MM.1S (cell line): Measurements from ENCODE around the gene LTBP1.

Experiments
- DNase-seq: peaks from one replicate; pipeline ENCODE4 v3.0.0-alpha.2; 2015
- H2AFZ ChIP-seq: fragments of 300-600 bp; sonication (generic); 2 replicates; pipeline ENCODE4 v1.6.0; 2016; ENCODE audit warnings: antibody characterized with exemption, low read length
- H3F3A ChIP-seq: fragments of 300-600 bp; sonication (generic); 2 replicates; pipeline ENCODE4 v1.6.1; 2016; ENCODE audit warnings: mild to moderate bottlenecking, antibody characterized with exemption, low read length, moderate library complexity, mixed read lengths; ENCODE audit not compliant: insufficient read depth
- H3K27ac ChIP-seq: fragments of 300-600 bp; sonication (generic); 2 replicates; pipeline ENCODE4 v1.5.1; 2016; ENCODE audit warnings: mild to moderate bottlenecking, low read length
- H3K27me3 ChIP-seq: fragments of 300-600 bp; sonication (generic); replicated peaks from 2 replicates; pipeline ENCODE4 v1.6.0; 2016; ENCODE audit warnings: low read length; ENCODE audit not compliant: insufficient read depth
- H3K36me3 ChIP-seq: fragments of 300-600 bp; sonication (generic); replicated peaks from 2 replicates; pipeline ENCODE4 v1.6.1; 2016; ENCODE audit warnings: mild to moderate bottlenecking, low read length, mixed read lengths; ENCODE audit not compliant: insufficient read depth
- H3K4me1 ChIP-seq: fragments of 300-600 bp; sonication (generic); 2 replicates; pipeline ENCODE4 v1.6.1; 2016; ENCODE audit warnings: low read length, mixed read lengths
- H3K4me2 ChIP-seq: fragments of 300-600 bp; sonication (generic); 2 replicates; pipeline ENCODE4 v1.6.0; 2016; ENCODE audit warnings: low read depth, low read length
- H3K4me3 ChIP-seq: fragments of 300-600 bp; sonication (generic); 2 replicates; pipeline ENCODE4 v1.5.1; 2016; ENCODE audit warnings: low read length, mixed read lengths
- H3K79me2 ChIP-seq: fragments of 300-600 bp; sonication (generic); 2 replicates; pipeline ENCODE4 v1.6.1; 2016; ENCODE audit warnings: mixed run types, low read length, mixed read lengths
- H3K9ac ChIP-seq: fragments of 300-600 bp; sonication (generic); 2 replicates; pipeline ENCODE4 v1.6.1; 2016; ENCODE audit warnings: low read length, mixed read lengths
- H3K9me2 ChIP-seq: fragments of 300-600 bp; sonication (generic); replicated peaks from 2 replicates; pipeline ENCODE4 v1.6.1; 2016; ENCODE audit warnings: mild to moderate bottlenecking, low read length, mixed read lengths; ENCODE audit not compliant: insufficient read depth
- H3K9me3 ChIP-seq: fragments of 300-600 bp; sonication (generic); replicated peaks from 2 replicates; pipeline ENCODE4 v1.6.1; 2016; ENCODE audit warnings: mild to moderate bottlenecking, low read length, mixed read lengths; ENCODE audit not compliant: insufficient read depth
- H4K20me1 ChIP-seq: fragments of 300-600 bp; sonication (generic); 2 replicates; pipeline ENCODE4 v1.6.1; 2016; ENCODE audit warnings: mild to moderate bottlenecking, low read length, moderate library complexity, mixed read lengths; ENCODE audit not compliant: insufficient read depth
- CTCF ChIP-seq: fragments of 300-600 bp; sonication (generic); IDR thresholded peaks from 2 replicates; pipeline ENCODE4 v1.5.1; 2016; ENCODE audit warnings: antibody characterized with exemption, low read length, mixed read lengths
- EZH2 ChIP-seq: fragments of 300-600 bp; sonication (generic); optimal IDR thresholded peaks from 2 replicates; pipeline ENCODE3; 2017; ENCODE audit warnings: low read depth, mild to moderate bottlenecking, antibody characterized with exemption, low read length, mixed read lengths
- EZH2phosphoT487 ChIP-seq: fragments of 300-600 bp; sonication (generic); IDR thresholded peaks from 2 replicates; pipeline ENCODE4 v1.6.1; 2018; ENCODE audit warnings: antibody characterized with exemption, low read length

Gene LTBP1

GRCh38 chr2:33432871-33433270 is 486.1 kb downstream of the LTBP1 start:
- H3K27me3 ChIP-seq: no peaks in the 10 kb centered on the region
- no peaks in the 10 kb centered on the region for H3K79me2 ChIP-seq
- no peaks in the 10 kb centered on the region for H3K4me1 ChIP-seq
- H3K4me3 ChIP-seq: no peak overlapping the region
- H4K20me1 ChIP-seq: no peaks in the 10 kb centered on the region
- no peaks in the 10 kb centered on the region for H3F3A ChIP-seq
- H3K9me2 ChIP-seq: no peaks in the 10 kb centered on the region
- no peak for TF ChIP-seq CTCF
- TF ChIP-seq EZH2: no peak
- no peak for TF ChIP-seq EZH2phosphoT487
- no peak overlapping the region for H3K9ac ChIP-seq
- DNase-seq: no peak
- H3K9me3 ChIP-seq: no peaks in the 10 kb centered on the region
- no peak overlapping the region for H3K27ac ChIP-seq
- no peaks in the 10 kb centered on the region for H3K36me3 ChIP-seq
- H2AFZ ChIP-seq: no peak overlapping the region
- H3K4me2 ChIP-seq: no peak overlapping the region

- no peaks in the 10 kb centered on the region for H4K20me1 ChIP-seq
- no peaks in the 10 kb centered on the region for H3F3A ChIP-seq
- H3K4me1 ChIP-seq: no peaks in the 10 kb centered on the region
- H2AFZ ChIP-seq: no peak overlapping the region
- H3K27me3 ChIP-seq: no peaks in the 10 kb centered on the region
- H3K36me3 ChIP-seq: no peaks in the 10 kb centered on the region
- H3K9me2 ChIP-seq: no peaks in the 10 kb centered on the region
- no peak overlapping the region for H3K9ac ChIP-seq
- no peak overlapping the region for H3K27ac ChIP-seq
- no peaks in the 10 kb centered on the region for H3K79me2 ChIP-seq
- no peak overlapping the region for H3K4me2 ChIP-seq
- TF ChIP-seq CTCF (no peak), EZH2phosphoT487 (no peak), EZH2 (no peak)
- H3K9me3 ChIP-seq: no peaks in the 10 kb centered on the region
- no peak for DNase-seq
- H3K4me3 ChIP-seq: no peak overlapping the region
Measured at GRCh38 chr2:33433279-33434235, 486.8 kb downstream of the LTBP1 start.

DNA sequence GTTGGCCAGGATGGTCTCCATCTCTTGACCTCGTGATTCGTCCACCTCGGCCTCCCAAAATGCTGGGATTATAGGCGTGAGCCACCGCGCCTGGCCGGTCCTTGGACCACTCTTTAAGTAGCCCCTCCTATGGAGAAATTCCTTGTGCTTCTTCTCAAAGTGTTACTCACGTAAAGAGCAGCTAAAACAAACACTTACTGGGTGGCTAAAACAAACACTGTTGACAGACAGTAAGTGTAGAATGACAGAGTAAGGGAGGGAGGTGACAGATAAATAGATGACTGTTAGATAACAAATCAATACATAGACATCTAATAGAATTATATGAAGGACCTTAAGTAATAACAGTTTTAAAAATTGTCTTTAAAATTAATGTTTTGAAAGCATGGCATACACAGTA is 488.8 kb downstream of the LTBP1 start:
- H3K9ac ChIP-seq: no peak overlapping the region
- H3K27ac ChIP-seq: no peak overlapping the region
- H3K9me2 ChIP-seq: no peaks in the 10 kb centered on the region
- H3K4me3 ChIP-seq: no peak overlapping the region
- H3K79me2 ChIP-seq: no peaks in the 10 kb centered on the region
- no peaks in the 10 kb centered on the region for H3K9me3 ChIP-seq
- no peak for DNase-seq
- H3F3A ChIP-seq: no peaks in the 10 kb centered on the region
- H2AFZ ChIP-seq: no peak overlapping the region
- TF ChIP-seq CTCF (no peak), EZH2phosphoT487 (no peak), EZH2 (no peak)
- no peaks in the 10 kb centered on the region for H3K4me1 ChIP-seq
- H3K36me3 ChIP-seq: no peaks in the 10 kb centered on the region
- no peaks in the 10 kb centered on the region for H3K27me3 ChIP-seq
- no peaks in the 10 kb centered on the region for H4K20me1 ChIP-seq
- H3K4me2 ChIP-seq: no peak overlapping the region
